ENCODE data around the gene ZFAND5. TPM values are rescaled to one million over a fixed set of nuclear protein-coding genes. Genes with fewer than 3 reads are reported as not detected.

Gene ZFAND5
- total RNA-seq, 4 donors from 2014 or later: 165 to 229 (median 211) TPM

GRCh38 chr9:72337286-72337685 lies 27.7 kb downstream of the ZFAND5 start:
- DNase-seq: no peak
- Histone ChIP-seq H3K4me1 (no peaks in the 10 kb centered on the region), H3K36me3 (no peaks in the 10 kb centered on the region), H3K27me3 (no peaks in the 10 kb centered on the region), H3K27ac (no peak overlapping the region), H3K4me3 (replicated peaks in 1 of 3) (no peak overlapping the region), H3K9me3 (no peaks in the 10 kb centered on the region)
- WGBS, 2 donors: 75 to 76% methylated on average over 5 of the region's 5 CpGs
- intact Hi-C loops (cut with DNase I): no loop called here
- TF ChIP-seq POLR2A (IDR thresholded peaks at IDR 0.05) (no peak), CTCF (IDR thresholded peaks at IDR 0.05) (no peak)

GRCh38 chr9:72334658-72335337 lies 30.2 kb downstream of the ZFAND5 start:
- intact Hi-C loops (cut with DNase I): no loop called here
- DNase-seq: no peak
- Histone ChIP-seq H3K36me3 (no peaks in the 10 kb centered on the region), H3K4me3 (replicated peaks in 1 of 3) (no peak overlapping the region), H3K9me3 (no peaks in the 10 kb centered on the region), H3K27ac (no peak overlapping the region), H3K4me1 (peaks cover 0 to 7% of the 10 kb centered on the region in 2 donors), H3K27me3 (no peaks in the 10 kb centered on the region)
- no peak for TF ChIP-seq POLR2A (IDR thresholded peaks at IDR 0.05)
- TF ChIP-seq CTCF (IDR thresholded peaks at IDR 0.05): no peak
- WGBS, 2 donors: 83 to 84% methylated on average over 6 of the region's 6 CpGs

GRCh38 chr9:72333709-72334108 lies 31.3 kb downstream of the ZFAND5 start:
- TF ChIP-seq CTCF (IDR thresholded peaks at IDR 0.05) (no peak), POLR2A (IDR thresholded peaks at IDR 0.05) (no peak)
- WGBS, 2 donors: 81 to 90% methylated on average over 3 of the region's 3 CpGs
- no peaks in the 10 kb centered on the region for H3K36me3 ChIP-seq
- H3K4me1 ChIP-seq: peaks cover 0 to 7% of the 10 kb centered on the region in 2 donors
- intact Hi-C loops (cut with DNase I): no loop called here
- H3K9me3 ChIP-seq: no peaks in the 10 kb centered on the region
- no peak for DNase-seq
- H3K27me3 ChIP-seq: no peaks in the 10 kb centered on the region
- H3K27ac ChIP-seq: no peak overlapping the region
- H3K4me3 ChIP-seq (replicated peaks in 1 of 3): no peak overlapping the region

GRCh38 chr9:72333197-72333596 lies 31.8 kb downstream of the ZFAND5 start:
- H3K4me3 ChIP-seq (replicated peaks in 1 of 3): no peak overlapping the region
- TF ChIP-seq CTCF (IDR thresholded peaks at IDR 0.05): no peak
- no peak for TF ChIP-seq POLR2A (IDR thresholded peaks at IDR 0.05)
- no peaks in the 10 kb centered on the region for H3K36me3 ChIP-seq
- H3K4me1 ChIP-seq: peaks cover 0 to 7% of the 10 kb centered on the region in 2 donors
- H3K27me3 ChIP-seq: no peaks in the 10 kb centered on the region
- 89 to 91% methylated on average over 3 of the region's 3 CpGs for WGBS, 2 donors
- DNase-seq: no peak
- intact Hi-C loops (cut with DNase I): no loop called here
- no peak overlapping the region for H3K27ac ChIP-seq
- no peaks in the 10 kb centered on the region for H3K9me3 ChIP-seq

GRCh38 chr9:72332351-72332750 lies 32.7 kb downstream of the ZFAND5 start:
- Histone ChIP-seq H3K36me3 (no peaks in the 10 kb centered on the region), H3K4me1 (peaks cover 0 to 7% of the 10 kb centered on the region in 2 donors), H3K4me3 (replicated peaks in 1 of 3) (no peak overlapping the region), H3K27ac (no peak overlapping the region), H3K27me3 (no peaks in the 10 kb centered on the region), H3K9me3 (no peaks in the 10 kb centered on the region)
- DNase-seq: no peak
- WGBS, 2 donors: 82 to 91% methylated on average over 4 of the region's 4 CpGs
- TF ChIP-seq CTCF (IDR thresholded peaks at IDR 0.05) (no peak), POLR2A (IDR thresholded peaks at IDR 0.05) (no peak)
- intact Hi-C loops (cut with DNase I): no loop called here

All from thyroid gland (tissue), 4 donors.